CD4-positive, alpha-beta T cell (primary cell): ENCODE data around the gene UNC13B. TPM values are rescaled to one million over a fixed set of nuclear protein-coding genes. Genes with fewer than 3 reads are reported as not detected.
"Not testable (repeated sequence)": the region's sequence is repeated elsewhere in the genome, so short reads cannot be mapped to it uniquely, and the experiment has no call there.

Experiments
- ATAC-seq: fragments of 200-7000 bp; cut with Tn5 transposase; one replicate; pipeline ENCODE4 v1.10.0; 2022; ENCODE audit warnings: mild to moderate bottlenecking; ENCODE audit not compliant: poor library complexity
- CTCF ChIA-PET: fragments of 350-600 bp; sonication (Branson Sonifier 250); formaldehyde crosslinking; loops from one replicate; lab custom pipeline; 2021; ENCODE audit warnings: antibody characterized with exemption, inconsistent platforms; lab: Charles Lee
- POLR2A ChIA-PET: fragments of 350-600 bp; sonication (Branson Sonifier 250); formaldehyde crosslinking; loops from one replicate; lab custom pipeline; 2021; ENCODE audit warnings: antibody characterized with exemption, inconsistent platforms; lab: Charles Lee
- DNase-seq, 14 experiments: peaks; one replicate each; pipeline ENCODE4 v3.0.0-alpha.2; 2013 to 2020; ENCODE audit warnings: mixed read lengths in 2 of 14
- H3K27ac ChIP-seq, 2 donors: one replicate each; pipeline versions ENCODE4 v1.5.1 to v1.7.0; 2013; ENCODE audit warnings: low read length in 2 of 2, low read depth in 1 of 2, mild to moderate bottlenecking in 1 of 2
- H3K27me3 ChIP-seq, 2 experiments: 1 replicate in 1 of 2; 2 replicates in 1 of 2; pipeline versions ENCODE4 v1.6.1 to v1.7.0; 2013; ENCODE audit warnings: low read length in 2 of 2, control low read depth in 1 of 2, mild to moderate bottlenecking in 1 of 2, moderate library complexity in 1 of 2; ENCODE audit not compliant: insufficient read depth in 2 of 2, control insufficient read depth in 1 of 2
- H3K36me3 ChIP-seq: one replicate; pipeline ENCODE4 v1.6.1; 2013; ENCODE audit warnings: low read length, control low read depth; ENCODE audit not compliant: insufficient read depth
- H3K4me1 ChIP-seq: one replicate; pipeline ENCODE4 v1.6.1; 2013; ENCODE audit warnings: low read length, control low read depth; ENCODE audit not compliant: insufficient read depth
- H3K4me3 ChIP-seq: one replicate; pipeline ENCODE4 v1.5.1; 2013; ENCODE audit warnings: mild to moderate bottlenecking, low read length, moderate library complexity
- H3K9me3 ChIP-seq, 2 experiments: 1 replicate in 1 of 2; 2 replicates in 1 of 2; pipeline versions ENCODE4 v1.6.1 to v1.7.0; 2013; ENCODE audit warnings: low read length in 2 of 2, mild to moderate bottlenecking in 2 of 2, control low read depth in 1 of 2, moderate library complexity in 1 of 2; ENCODE audit not compliant: control insufficient read depth in 1 of 2, insufficient read depth in 1 of 2
- H3K27ac Mint-ChIP-seq: one replicate; pipeline ENCODE4 v1.8.0; 2020; ENCODE audit warnings: mixed read lengths
- H3K27me3 Mint-ChIP-seq: one replicate; pipeline ENCODE4 v1.8.0; 2021; ENCODE audit warnings: mixed read lengths
- H3K36me3 Mint-ChIP-seq: one replicate; pipeline ENCODE4 v1.8.0; 2021; ENCODE audit warnings: low read depth, mixed read lengths
- H3K4me1 Mint-ChIP-seq: one replicate; pipeline ENCODE4 v1.8.0; 2021; ENCODE audit warnings: low read depth, mixed read lengths
- H3K4me3 Mint-ChIP-seq: one replicate; pipeline ENCODE4 v1.8.0; 2020; ENCODE audit warnings: mild to moderate bottlenecking, mixed read lengths
- H3K9me3 Mint-ChIP-seq: one replicate; pipeline ENCODE4 v1.8.0; 2020; ENCODE audit warnings: mixed read lengths
- intact Hi-C, 2 experiments: fragments of 100-400 bp; cut with DNase I in 1 of 2; cut with micrococcal nuclease in 1 of 2; formaldehyde crosslinking; loops; one replicate each; pipeline versions ENCODE4 v1.15.1 to v1.9.0; 2023 to 2025; cut with DNase I, micrococcal nuclease
- total RNA-seq, 174 experiments: library from RNA in 2 of 174; stranded (reverse) in 2 of 174; gene quantifications; one replicate each; pipeline ENCODE4 v1.2.3 and lab custom pipeline; 2021 to 2026
- TF ChIP-seq, protein P1 (sequence below): fragments of 200-600 bp; IDR thresholded peaks from one replicate; pipeline ENCODE4 v1.8.0; 2022; ENCODE audit warnings: antibody characterized with exemption, mild to moderate bottlenecking

UNC13B gene
- total RNA-seq, 2 experiments from 2014 or later: 0.38 to 0.84 TPM

DNA sequence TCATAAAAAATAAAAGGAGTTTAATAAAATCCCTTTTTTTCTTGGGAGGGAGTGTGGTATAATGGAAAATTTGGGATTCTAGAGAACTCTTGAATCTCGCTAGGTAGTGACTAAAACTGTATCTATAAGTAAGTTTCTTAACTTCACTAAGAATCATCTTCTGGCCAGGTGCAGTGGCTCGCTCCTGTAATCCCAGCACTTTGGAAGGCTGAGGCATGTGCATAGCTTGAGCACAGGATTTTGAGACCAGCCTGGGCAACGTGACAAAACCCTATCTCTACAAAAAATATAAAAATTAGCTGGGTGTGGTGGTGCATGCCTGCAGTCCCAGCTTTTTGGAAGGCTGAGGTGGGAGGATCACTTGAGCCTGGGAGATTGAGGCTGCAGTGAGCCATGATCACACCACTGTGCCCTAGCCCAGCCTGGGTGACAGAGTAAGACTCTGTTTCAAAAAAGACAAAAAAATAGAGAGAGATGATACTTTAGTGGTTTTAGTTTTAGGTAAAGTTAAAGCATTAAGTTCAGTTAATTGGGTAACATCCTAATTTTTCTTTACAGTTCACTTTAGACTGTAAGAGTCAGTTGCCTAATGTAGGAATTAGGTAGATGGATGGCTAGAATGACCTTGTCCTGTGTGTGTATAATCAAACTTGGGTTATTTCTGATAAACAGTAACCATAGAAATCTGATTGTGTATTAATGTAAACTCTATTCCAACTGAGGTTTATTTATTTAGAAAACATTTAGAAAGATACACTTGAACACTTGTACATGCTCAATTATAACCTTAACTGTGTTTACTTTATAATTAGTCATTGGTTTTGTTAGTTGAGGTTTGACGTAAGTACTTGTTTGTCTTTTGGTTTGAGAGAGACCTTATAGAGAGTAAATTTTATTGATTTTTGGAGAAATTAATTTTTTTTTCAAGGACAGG, 17.8 kb downstream of the UNC13B start:
- POLR2A ChIA-PET: no interaction called here
- Mint-ChIP-seq H3K9me3 (no peaks in the 10 kb centered on the region), H3K36me3 (no peaks in the 10 kb centered on the region), H3K27me3 (peaks cover 8% of the 10 kb centered on the region), H3K4me1 (no peaks in the 10 kb centered on the region), H3K4me3 (no peak overlapping the region), H3K27ac (no peak overlapping the region)
- Histone ChIP-seq H3K4me3 (no peak overlapping the region), H3K36me3 (no peaks in the 10 kb centered on the region), H3K27me3 (no peaks in the 10 kb centered on the region), H3K9me3 (peaks cover 0 to 16% of the 10 kb centered on the region in 2 experiments), H3K27ac (no peak overlapping the region), H3K4me1 (no peaks in the 10 kb centered on the region)
- DNase-seq: no peak
- intact Hi-C loops: no loop called here
- TF ChIP-seq, protein P1, sequence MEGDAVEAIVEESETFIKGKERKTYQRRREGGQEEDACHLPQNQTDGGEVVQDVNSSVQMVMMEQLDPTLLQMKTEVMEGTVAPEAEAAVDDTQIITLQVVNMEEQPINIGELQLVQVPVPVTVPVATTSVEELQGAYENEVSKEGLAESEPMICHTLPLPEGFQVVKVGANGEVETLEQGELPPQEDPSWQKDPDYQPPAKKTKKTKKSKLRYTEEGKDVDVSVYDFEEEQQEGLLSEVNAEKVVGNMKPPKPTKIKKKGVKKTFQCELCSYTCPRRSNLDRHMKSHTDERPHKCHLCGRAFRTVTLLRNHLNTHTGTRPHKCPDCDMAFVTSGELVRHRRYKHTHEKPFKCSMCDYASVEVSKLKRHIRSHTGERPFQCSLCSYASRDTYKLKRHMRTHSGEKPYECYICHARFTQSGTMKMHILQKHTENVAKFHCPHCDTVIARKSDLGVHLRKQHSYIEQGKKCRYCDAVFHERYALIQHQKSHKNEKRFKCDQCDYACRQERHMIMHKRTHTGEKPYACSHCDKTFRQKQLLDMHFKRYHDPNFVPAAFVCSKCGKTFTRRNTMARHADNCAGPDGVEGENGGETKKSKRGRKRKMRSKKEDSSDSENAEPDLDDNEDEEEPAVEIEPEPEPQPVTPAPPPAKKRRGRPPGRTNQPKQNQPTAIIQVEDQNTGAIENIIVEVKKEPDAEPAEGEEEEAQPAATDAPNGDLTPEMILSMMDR: no peak
- no peak for ATAC-seq
- CTCF ChIA-PET: no interaction called here

GRCh38 chr9:35180801-35181200, 19.0 kb downstream of the UNC13B start:
- no peak overlapping the region for H3K4me3 Mint-ChIP-seq
- ChIA-PET CTCF (no interaction called here), POLR2A (no interaction called here)
- H3K27me3 Mint-ChIP-seq: no peaks in the 10 kb centered on the region
- Histone ChIP-seq H3K27ac (no peak overlapping the region), H3K4me3 (no peak overlapping the region), H3K36me3 (no peaks in the 10 kb centered on the region), H3K9me3 (peaks cover 0 to 16% of the 10 kb centered on the region in 2 experiments), H3K27me3 (no peaks in the 10 kb centered on the region), H3K4me1 (no peaks in the 10 kb centered on the region)
- no peak overlapping the region for H3K27ac Mint-ChIP-seq
- intact Hi-C loops: no loop called here
- ATAC-seq (no peak), DNase-seq (no peak)
- no peaks in the 10 kb centered on the region for H3K36me3 Mint-ChIP-seq
- TF ChIP-seq, protein P1: no peak
- no peaks in the 10 kb centered on the region for H3K9me3 Mint-ChIP-seq
- no peaks in the 10 kb centered on the region for H3K4me1 Mint-ChIP-seq

GRCh38 chr9:35182401-35182800, 20.6 kb downstream of the UNC13B start:
- H3K4me1 Mint-ChIP-seq, H3K27ac Mint-ChIP-seq, ATAC-seq, H3K27me3 ChIP-seq, H3K27me3 Mint-ChIP-seq, intact Hi-C loops, H3K4me3 ChIP-seq, DNase-seq, H3K4me3 Mint-ChIP-seq, H3K27ac ChIP-seq, H3K36me3 ChIP-seq, POLR2A ChIA-PET, CTCF ChIA-PET, H3K4me1 ChIP-seq, H3K9me3 Mint-ChIP-seq, H3K36me3 Mint-ChIP-seq: not testable (repeated sequence)
- peaks cover 0 to 16% of the 10 kb centered on the region in 2 experiments for H3K9me3 ChIP-seq

DNA sequence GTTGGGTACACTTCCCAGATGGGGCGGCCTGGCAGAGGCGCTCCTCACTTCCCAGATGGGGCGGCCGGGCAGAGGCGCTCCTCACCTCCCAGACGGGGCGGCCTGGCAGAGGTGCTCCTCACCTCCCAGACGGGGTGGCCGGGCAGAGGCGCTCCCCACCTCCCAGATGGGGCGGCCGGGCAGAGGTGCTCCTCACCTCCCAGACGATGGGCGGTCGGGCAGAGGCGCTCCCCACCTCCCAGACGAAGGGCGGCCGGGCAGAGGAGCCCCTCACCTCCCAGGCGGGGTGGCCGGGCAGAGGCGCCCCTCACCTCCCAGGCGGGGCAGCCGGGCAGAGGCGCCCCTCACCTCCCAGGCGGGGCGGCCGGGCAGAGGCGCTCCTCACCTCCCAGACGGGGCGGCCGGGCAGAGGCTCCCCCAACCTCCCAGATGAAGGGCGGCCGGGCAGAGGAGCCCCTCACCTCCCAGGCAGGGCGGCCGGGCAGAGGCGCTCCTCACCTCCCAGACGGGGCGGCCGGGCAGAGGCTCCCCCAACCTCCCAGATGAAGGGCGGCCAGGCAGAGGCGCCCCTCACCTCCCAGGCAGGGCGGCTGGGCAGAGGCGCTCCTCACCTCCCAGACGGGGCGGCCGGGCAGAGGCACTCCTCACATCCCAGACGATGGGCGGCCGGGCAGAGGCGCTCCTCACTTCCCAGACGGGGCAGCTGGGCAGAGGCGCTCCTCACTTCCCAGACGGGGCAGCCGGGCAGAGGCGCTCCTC, 21.4 kb downstream of the UNC13B start:
- H3K27me3 Mint-ChIP-seq, POLR2A ChIA-PET, H3K36me3 Mint-ChIP-seq, H3K4me1 ChIP-seq, DNase-seq, H3K27ac Mint-ChIP-seq, H3K4me1 Mint-ChIP-seq, H3K36me3 ChIP-seq, H3K27ac ChIP-seq, ATAC-seq, H3K4me3 ChIP-seq, CTCF ChIA-PET, intact Hi-C loops, H3K4me3 Mint-ChIP-seq, H3K9me3 Mint-ChIP-seq, H3K27me3 ChIP-seq: not testable (repeated sequence)
- peaks cover 0 to 16% of the 10 kb centered on the region in 2 experiments for H3K9me3 ChIP-seq

GRCh38 chr9:35183755-35184480, 22.1 kb downstream of the UNC13B start:
- DNase-seq, H3K4me1 Mint-ChIP-seq, intact Hi-C loops, H3K4me3 Mint-ChIP-seq, H3K36me3 Mint-ChIP-seq, H3K27me3 ChIP-seq, ATAC-seq, H3K27ac Mint-ChIP-seq, H3K27me3 Mint-ChIP-seq, H3K36me3 ChIP-seq, H3K27ac ChIP-seq, H3K4me1 ChIP-seq, POLR2A ChIA-PET, H3K4me3 ChIP-seq, CTCF ChIA-PET, H3K9me3 Mint-ChIP-seq: not testable (repeated sequence)
- H3K9me3 ChIP-seq: peaks cover 0 to 16% of the 10 kb centered on the region in 2 experiments
